Measurements from ENCODE around the gene C5orf15.

Gene C5orf15

DNA sequence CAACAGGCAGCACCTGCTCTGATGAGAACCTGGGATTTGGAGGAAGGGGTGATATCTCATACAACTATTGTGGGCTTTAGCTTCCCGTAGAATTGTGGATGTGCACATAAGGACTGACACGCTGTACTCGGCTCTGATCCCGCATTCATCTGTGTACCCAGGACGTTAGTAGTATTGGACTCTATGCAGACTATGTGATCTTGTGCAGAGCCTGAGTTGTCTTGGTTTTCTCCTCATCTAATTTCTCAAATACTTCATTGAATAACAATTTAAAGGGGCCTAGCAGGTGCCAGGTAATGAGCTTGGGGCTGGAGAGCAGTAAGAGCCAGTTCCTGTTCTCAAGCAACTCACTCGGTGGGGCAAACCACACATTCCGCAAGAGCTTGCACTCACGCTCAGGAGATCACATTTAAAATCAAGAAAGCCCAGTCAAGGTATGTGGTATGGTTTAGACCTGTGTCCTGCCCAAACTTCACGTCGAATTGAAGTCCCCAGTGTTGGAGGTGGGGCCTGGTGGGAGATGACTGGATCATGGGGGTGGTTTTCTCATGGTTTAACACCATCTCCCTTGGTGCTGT, 14.8 kb downstream of the C5orf15 start:
- no peak for DNase-seq
- ATAC-seq (ENCODE audit: insufficient read depth, low read depth): no peak

GRCh38 chr5:133952729-133953567, 15.5 kb downstream of the C5orf15 start:
- no peaks in the 10 kb centered on the region for H3K9me3 ChIP-seq (ENCODE audit: insufficient read depth, low read length, severe bottlenecking)
- no peaks in the 10 kb centered on the region for H3K4me1 ChIP-seq (ENCODE audit: insufficient read depth, low read length)
- H3K27me3 ChIP-seq (ENCODE audit: insufficient read depth, low read length, poor library complexity): no peaks in the 10 kb centered on the region
- no peak overlapping the region for H3K4me2 ChIP-seq (ENCODE audit: insufficient read depth, low read length)
- H3K27ac ChIP-seq (ENCODE audit: low read length): no peak overlapping the region
- no peak overlapping the region for H3K4me3 ChIP-seq (ENCODE audit: low read depth in 1 of 2, low read length in 2 of 2)
- no peak for ATAC-seq (ENCODE audit: insufficient read depth, low read depth)
- no peaks in the 10 kb centered on the region for H3K79me2 ChIP-seq (ENCODE audit: insufficient read depth, low read length)
- no peaks in the 10 kb centered on the region for H4K20me1 ChIP-seq (ENCODE audit: insufficient read depth, low read length)
- no peak for DNase-seq
- no peak for TF ChIP-seq EZH2 (IDR thresholded peaks at IDR 0.05; ENCODE audit: borderline replicate concordance, low read depth, low read length, severe bottlenecking)
- TF ChIP-seq CTCF (IDR thresholded peaks at IDR 0.05; ENCODE audit: borderline replicate concordance, extremely low read depth, low read length, poor library complexity, severe bottlenecking): no peak
- no peak overlapping the region for H3K9ac ChIP-seq (ENCODE audit: low read depth, low read length)
- no peak overlapping the region for H2AFZ ChIP-seq (ENCODE audit: low read depth, low read length)
- peaks cover 28% of the 10 kb centered on the region for H3K36me3 ChIP-seq (ENCODE audit: insufficient read depth, low read length)

More for the DNA sequence above, 14.8 kb downstream of the C5orf15 start:
- no peak overlapping the region for H2AFZ ChIP-seq (ENCODE audit: low read depth, low read length)
- no peak for TF ChIP-seq CTCF (IDR thresholded peaks at IDR 0.05; ENCODE audit: borderline replicate concordance, extremely low read depth, low read length, poor library complexity, severe bottlenecking)
- H3K4me3 ChIP-seq (ENCODE audit: low read depth in 1 of 2, low read length in 2 of 2): no peak overlapping the region
- H3K9me3 ChIP-seq (ENCODE audit: insufficient read depth, low read length, severe bottlenecking): no peaks in the 10 kb centered on the region
- no peaks in the 10 kb centered on the region for H3K79me2 ChIP-seq (ENCODE audit: insufficient read depth, low read length)
- H3K4me1 ChIP-seq (ENCODE audit: insufficient read depth, low read length): no peaks in the 10 kb centered on the region
- H3K4me2 ChIP-seq (ENCODE audit: insufficient read depth, low read length): no peak overlapping the region
- no peak overlapping the region for H3K27ac ChIP-seq (ENCODE audit: low read length)
- H3K9ac ChIP-seq (ENCODE audit: low read depth, low read length): no peak overlapping the region
- no peaks in the 10 kb centered on the region for H3K27me3 ChIP-seq (ENCODE audit: insufficient read depth, low read length, poor library complexity)
- no peaks in the 10 kb centered on the region for H4K20me1 ChIP-seq (ENCODE audit: insufficient read depth, low read length)
- H3K36me3 ChIP-seq (ENCODE audit: insufficient read depth, low read length): peaks cover 32% of the 10 kb centered on the region

DNA sequence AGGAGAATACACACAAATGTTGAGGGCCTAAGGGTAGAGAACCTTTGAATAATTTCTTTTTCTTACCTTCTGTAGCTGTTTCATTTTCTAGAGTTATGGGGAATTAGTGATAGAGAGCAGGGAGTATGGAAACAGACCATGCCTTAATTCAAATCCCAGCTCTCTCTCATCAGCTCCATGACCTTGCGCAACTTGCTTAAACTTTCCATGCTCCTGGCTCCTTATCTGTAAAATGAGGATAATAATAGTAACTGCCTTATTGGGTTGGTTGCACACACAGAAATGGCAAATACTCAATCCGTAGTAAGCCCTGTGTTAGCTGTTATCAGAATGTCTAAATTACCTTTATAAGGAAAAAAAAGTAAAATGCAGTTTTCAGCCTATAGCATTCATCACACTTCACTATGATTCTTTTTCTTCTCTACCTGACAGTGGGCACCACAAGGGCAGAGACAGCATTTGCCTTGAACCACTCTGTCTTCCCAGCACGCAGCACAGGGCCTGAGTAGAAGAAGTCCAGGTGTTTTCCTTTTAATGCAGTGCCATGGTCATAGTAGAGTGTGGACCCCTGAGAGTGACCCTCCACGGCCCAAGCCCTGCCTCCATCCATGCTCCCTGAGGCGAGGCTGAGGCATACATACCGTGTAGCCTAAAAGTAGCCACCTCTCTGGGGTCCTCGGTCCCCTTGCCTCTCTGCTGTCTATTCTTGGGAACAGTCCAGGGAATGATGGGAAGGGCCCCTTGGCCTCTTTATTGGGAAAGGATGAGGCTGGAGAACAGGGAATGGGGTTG, 17.4 kb downstream of the C5orf15 start:
- TF ChIP-seq EZH2 (IDR thresholded peaks at IDR 0.05; ENCODE audit: borderline replicate concordance, low read depth, low read length, severe bottlenecking): no peak
- no peak for TF ChIP-seq CTCF (IDR thresholded peaks at IDR 0.05; ENCODE audit: borderline replicate concordance, extremely low read depth, low read length, poor library complexity, severe bottlenecking)
- H2AFZ ChIP-seq (ENCODE audit: low read depth, low read length): no peak overlapping the region
- H3K4me1 ChIP-seq (ENCODE audit: insufficient read depth, low read length): no peaks in the 10 kb centered on the region
- peaks cover 10% of the 10 kb centered on the region for H3K27me3 ChIP-seq (ENCODE audit: insufficient read depth, low read length, poor library complexity)
- H3K79me2 ChIP-seq (ENCODE audit: insufficient read depth, low read length): no peaks in the 10 kb centered on the region
- H3K4me3 ChIP-seq (ENCODE audit: low read depth in 1 of 2, low read length in 2 of 2): no peak overlapping the region
- H3K36me3 ChIP-seq (ENCODE audit: insufficient read depth, low read length): peaks cover 12% of the 10 kb centered on the region
- H3K4me2 ChIP-seq (ENCODE audit: insufficient read depth, low read length): no peak overlapping the region
- H3K9ac ChIP-seq (ENCODE audit: low read depth, low read length): no peak overlapping the region
- H4K20me1 ChIP-seq (ENCODE audit: insufficient read depth, low read length): no peaks in the 10 kb centered on the region
- ATAC-seq (ENCODE audit: insufficient read depth, low read depth) (no peak), DNase-seq (no peak)
- H3K27ac ChIP-seq (ENCODE audit: low read length): no peak overlapping the region
- no peaks in the 10 kb centered on the region for H3K9me3 ChIP-seq (ENCODE audit: insufficient read depth, low read length, severe bottlenecking)
